Skeletal muscle satellite cell (primary cell): ENCODE data around the gene CYBA.

Experiments used
- H3K27me3 ChIP-seq: 2 replicates; pipeline ENCODE4 v1.7.0; 2013; ENCODE audit warnings: low read length; ENCODE audit not compliant: control insufficient read depth, insufficient read depth
- H3K36me3 ChIP-seq: 2 replicates; pipeline ENCODE4 v1.7.0; 2013; ENCODE audit warnings: mild to moderate bottlenecking, control low read depth, low read length; ENCODE audit not compliant: insufficient read depth
- H3K4me1 ChIP-seq: 2 replicates; pipeline ENCODE4 v1.7.0; 2013; ENCODE audit warnings: low read length; ENCODE audit not compliant: control insufficient read depth, insufficient read depth
- H3K4me2 ChIP-seq: 2 replicates; pipeline ENCODE4 v1.7.0; 2013; ENCODE audit warnings: mild to moderate bottlenecking, low read length
- H3K4me3 ChIP-seq: 2 replicates; pipeline ENCODE4 v1.7.0; 2013; ENCODE audit warnings: low read length
- H3K9ac ChIP-seq: 2 replicates; pipeline ENCODE4 v1.7.0; 2013; ENCODE audit warnings: mild to moderate bottlenecking, low read depth, low read length, moderate library complexity
- H3K9me3 ChIP-seq: replicated peaks from 2 replicates; pipeline ENCODE4 v1.7.0; 2013; ENCODE audit warnings: mild to moderate bottlenecking, control low read depth, low read length

The CYBA gene

GRCh38 chr16:88630433-88630832 lies 20.4 kb downstream of the CYBA start:
- Histone ChIP-seq H3K36me3 (peaks cover 39% of the 10 kb centered on the region), H3K9ac (no peak overlapping the region), H3K27me3 (no peaks in the 10 kb centered on the region), H3K4me2 (no peak overlapping the region), H3K9me3 (no peaks in the 10 kb centered on the region), H3K4me3 (no peak overlapping the region), H3K4me1 (no peaks in the 10 kb centered on the region)

- Histone ChIP-seq H3K4me1 (no peaks in the 10 kb centered on the region), H3K9ac (no peak overlapping the region), H3K9me3 (no peaks in the 10 kb centered on the region), H3K4me2 (no peak overlapping the region), H3K36me3 (peaks cover 43% of the 10 kb centered on the region), H3K4me3 (no peak overlapping the region), H3K27me3 (no peaks in the 10 kb centered on the region)
Observed at GRCh38 chr16:88629835-88630234, 21.0 kb downstream of the CYBA start.

- H3K4me3 ChIP-seq: no peak overlapping the region
- H3K9ac ChIP-seq: no peak overlapping the region
- H3K4me2 ChIP-seq: no peak overlapping the region
- H3K9me3 ChIP-seq: no peaks in the 10 kb centered on the region
- H3K4me1 ChIP-seq: no peaks in the 10 kb centered on the region
- H3K27me3 ChIP-seq: no peaks in the 10 kb centered on the region
- H3K36me3 ChIP-seq: peaks cover 49% of the 10 kb centered on the region
Observed at GRCh38 chr16:88628512-88628974, 22.3 kb downstream of the CYBA start.

- Histone ChIP-seq H3K36me3 (peaks cover 57% of the 10 kb centered on the region), H3K4me3 (no peak overlapping the region), H3K27me3 (no peaks in the 10 kb centered on the region), H3K9ac (no peak overlapping the region), H3K4me1 (no peaks in the 10 kb centered on the region), H3K9me3 (no peaks in the 10 kb centered on the region), H3K4me2 (no peak overlapping the region)
Observed at GRCh38 chr16:88627531-88628411, 23.1 kb downstream of the CYBA start.

GRCh38 chr16:88626646-88627045 lies 24.2 kb downstream of the CYBA start:
- Histone ChIP-seq H3K4me1 (no peaks in the 10 kb centered on the region), H3K36me3 (peaks cover 65% of the 10 kb centered on the region), H3K4me3 (no peak overlapping the region), H3K9ac (no peak overlapping the region), H3K27me3 (no peaks in the 10 kb centered on the region), H3K4me2 (no peak overlapping the region), H3K9me3 (no peaks in the 10 kb centered on the region)

GRCh38 chr16:88624977-88625576 lies 25.8 kb downstream of the CYBA start:
- no peak overlapping the region for H3K4me2 ChIP-seq
- H3K9me3 ChIP-seq: no peaks in the 10 kb centered on the region
- H3K27me3 ChIP-seq: no peaks in the 10 kb centered on the region
- no peaks in the 10 kb centered on the region for H3K4me1 ChIP-seq
- H3K9ac ChIP-seq: no peak overlapping the region
- H3K4me3 ChIP-seq: no peak overlapping the region
- H3K36me3 ChIP-seq: peaks cover 52% of the 10 kb centered on the region

GRCh38 chr16:88624481-88624880 lies 26.4 kb downstream of the CYBA start:
- Histone ChIP-seq H3K4me3 (no peak overlapping the region), H3K36me3 (peaks cover 50% of the 10 kb centered on the region), H3K27me3 (no peaks in the 10 kb centered on the region), H3K4me1 (no peaks in the 10 kb centered on the region), H3K9ac (no peak overlapping the region), H3K9me3 (no peaks in the 10 kb centered on the region), H3K4me2 (no peak overlapping the region)

GRCh38 chr16:88623858-88624257 lies 27.0 kb downstream of the CYBA start:
- H3K9me3 ChIP-seq: no peaks in the 10 kb centered on the region
- no peaks in the 10 kb centered on the region for H3K27me3 ChIP-seq
- H3K4me3 ChIP-seq: no peak overlapping the region
- H3K4me2 ChIP-seq: no peak overlapping the region
- H3K9ac ChIP-seq: no peak overlapping the region
- H3K4me1 ChIP-seq: no peaks in the 10 kb centered on the region
- peaks cover 54% of the 10 kb centered on the region for H3K36me3 ChIP-seq

- Histone ChIP-seq H3K27me3 (no peaks in the 10 kb centered on the region), H3K4me1 (no peaks in the 10 kb centered on the region), H3K36me3 (peaks cover 45% of the 10 kb centered on the region), H3K9me3 (no peaks in the 10 kb centered on the region), H3K4me2 (no peak overlapping the region), H3K4me3 (no peak overlapping the region), H3K9ac (no peak overlapping the region)
Observed at GRCh38 chr16:88622866-88623265, 28.0 kb downstream of the CYBA start.

GRCh38 chr16:88622125-88622524 lies 28.7 kb downstream of the CYBA start:
- no peaks in the 10 kb centered on the region for H3K9me3 ChIP-seq
- H3K4me1 ChIP-seq: no peaks in the 10 kb centered on the region
- no peak overlapping the region for H3K9ac ChIP-seq
- H3K4me2 ChIP-seq: no peak overlapping the region
- H3K27me3 ChIP-seq: no peaks in the 10 kb centered on the region
- H3K36me3 ChIP-seq: peaks cover 39% of the 10 kb centered on the region
- no peak overlapping the region for H3K4me3 ChIP-seq

- no peak overlapping the region for H3K4me3 ChIP-seq
- no peaks in the 10 kb centered on the region for H3K4me1 ChIP-seq
- H3K9me3 ChIP-seq: no peaks in the 10 kb centered on the region
- H3K36me3 ChIP-seq: peaks cover 41% of the 10 kb centered on the region
- no peak overlapping the region for H3K4me2 ChIP-seq
- no peaks in the 10 kb centered on the region for H3K27me3 ChIP-seq
- H3K9ac ChIP-seq: no peak overlapping the region
Observed at GRCh38 chr16:88619859-88620815, 30.7 kb downstream of the CYBA start.
